GM19193 (cell line): Measurements from ENCODE around the gene LRRTM3.

Experiments used
- POLR2A ChIP-seq: IDR thresholded peaks from 4 replicates; pipeline ENCODE4 v1.6.1; 2011; ENCODE audit not compliant: insufficient read depth, insufficient read length; ENCODE audit errors: extremely low read depth

The LRRTM3 gene

DNA sequence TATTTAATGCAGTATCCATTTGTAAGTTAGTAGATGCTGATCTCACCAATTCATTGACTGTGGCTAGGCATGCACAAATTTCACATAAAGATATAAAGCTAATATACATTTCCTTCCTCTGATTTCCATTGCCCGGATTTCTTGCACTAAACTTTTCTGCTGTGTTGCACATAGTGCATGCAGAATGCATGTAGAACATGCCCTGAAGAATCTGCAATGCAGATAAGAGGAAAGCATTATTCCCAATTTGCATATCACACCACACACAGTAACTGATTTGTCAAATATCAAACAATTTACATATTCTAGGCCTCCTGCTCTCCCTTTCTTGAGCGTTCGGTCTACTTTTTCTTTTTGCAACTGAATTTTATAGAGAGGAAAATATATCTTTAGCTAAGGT lies 124.2 kb downstream of the LRRTM3 start:
- no peak for TF ChIP-seq POLR2A

DNA sequence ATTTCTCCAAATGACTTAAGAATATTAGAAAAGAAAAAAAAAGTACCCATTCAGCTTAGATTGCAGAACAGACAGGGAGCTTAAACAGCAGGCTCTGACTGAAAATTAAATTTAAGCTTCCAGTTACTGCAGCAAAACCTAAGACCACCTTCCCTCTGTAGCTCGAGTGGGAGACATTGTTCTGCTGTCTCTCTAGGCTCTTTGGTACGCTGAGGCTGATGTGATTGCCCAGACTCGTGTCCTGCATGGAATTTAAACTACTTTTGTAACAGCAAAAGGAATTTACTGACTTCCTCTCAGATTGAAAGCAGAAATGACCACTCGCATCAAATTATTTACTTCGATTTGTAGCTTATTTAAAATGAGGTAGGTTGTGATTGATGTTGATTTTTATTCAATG lies 124.6 kb downstream of the LRRTM3 start:
- no peak for TF ChIP-seq POLR2A

DNA sequence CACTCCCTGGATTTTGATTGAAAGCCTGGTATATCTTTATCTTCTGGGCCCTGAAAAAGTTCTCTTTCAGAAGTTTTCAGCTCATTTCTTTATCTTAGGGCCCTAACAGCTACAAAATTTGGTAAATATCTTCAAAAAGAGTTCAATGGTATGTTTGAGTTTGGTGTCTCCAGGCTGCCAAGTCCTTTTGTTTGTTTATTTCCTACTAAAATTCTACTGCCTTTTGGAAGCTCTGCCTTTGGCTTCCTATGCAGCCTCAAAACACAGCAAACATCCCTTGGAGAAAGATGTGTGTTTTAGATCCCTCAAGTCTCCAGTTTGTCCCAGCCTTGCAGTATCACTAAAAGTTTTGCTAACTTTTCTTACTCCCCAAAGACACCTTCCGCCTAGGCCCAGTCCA lies 146.8 kb downstream of the LRRTM3 start:
- TF ChIP-seq POLR2A = no peak

DNA sequence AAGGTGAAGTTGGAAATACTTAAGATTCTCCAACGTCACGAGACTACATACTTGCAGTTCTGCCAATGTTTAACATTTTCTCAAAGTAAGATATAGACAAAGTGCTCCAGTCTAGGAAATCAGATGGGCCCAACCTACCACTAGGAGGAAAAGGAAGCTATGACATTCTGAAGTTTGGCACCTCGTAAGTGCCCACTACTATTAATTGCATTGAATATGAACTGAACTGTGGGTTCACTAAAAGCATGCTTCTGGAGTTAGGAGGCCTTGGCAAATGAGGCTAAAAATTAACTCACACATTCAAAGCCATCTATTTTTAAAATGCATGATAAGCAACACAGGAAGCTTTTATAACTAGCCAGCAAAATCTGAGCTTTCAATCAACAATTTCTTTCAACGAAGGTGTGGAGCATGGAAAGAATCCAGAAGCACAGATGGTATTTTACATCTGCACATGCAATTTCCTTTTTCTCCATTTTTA lies 149.7 kb downstream of the LRRTM3 start:
- TF ChIP-seq POLR2A = no peak

DNA sequence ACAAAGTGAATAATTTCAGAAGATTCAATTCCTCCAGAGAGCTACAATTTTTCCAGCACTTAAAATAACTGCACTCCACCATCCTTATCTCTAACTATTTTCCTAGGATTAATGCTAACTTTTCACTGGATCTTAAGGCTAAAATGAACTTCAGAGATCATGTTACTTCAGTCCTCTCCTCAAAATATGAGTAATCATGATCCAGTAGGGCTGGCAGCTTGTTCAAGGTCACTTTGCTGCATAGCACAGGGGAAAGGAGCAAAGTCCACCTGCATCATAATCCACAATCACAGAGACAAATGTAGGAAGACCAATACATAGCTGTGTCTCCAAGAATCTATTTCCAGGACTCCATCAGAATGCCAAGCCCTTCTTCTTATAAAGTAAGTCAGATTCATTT lies 150.3 kb downstream of the LRRTM3 start:
- no peak for TF ChIP-seq POLR2A

DNA sequence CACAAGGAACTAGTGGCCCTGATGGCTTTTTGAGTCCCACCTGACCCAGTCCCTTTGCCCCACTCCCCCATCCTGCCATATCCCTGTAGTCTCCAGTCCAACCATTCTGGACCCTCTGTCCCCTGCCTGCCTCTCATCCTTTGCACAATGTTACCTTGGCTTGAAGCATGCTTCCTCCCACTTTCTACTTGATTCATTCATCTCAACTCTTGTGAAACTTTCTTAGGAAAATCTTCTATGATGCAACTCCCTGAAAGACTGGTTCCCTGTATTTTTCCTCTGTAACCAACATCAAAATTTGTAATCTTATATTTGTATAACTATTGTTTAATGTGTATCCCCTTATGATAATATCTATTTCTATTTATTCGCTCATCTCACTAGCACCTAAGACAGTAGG lies 151.5 kb downstream of the LRRTM3 start:
- no peak for TF ChIP-seq POLR2A

DNA sequence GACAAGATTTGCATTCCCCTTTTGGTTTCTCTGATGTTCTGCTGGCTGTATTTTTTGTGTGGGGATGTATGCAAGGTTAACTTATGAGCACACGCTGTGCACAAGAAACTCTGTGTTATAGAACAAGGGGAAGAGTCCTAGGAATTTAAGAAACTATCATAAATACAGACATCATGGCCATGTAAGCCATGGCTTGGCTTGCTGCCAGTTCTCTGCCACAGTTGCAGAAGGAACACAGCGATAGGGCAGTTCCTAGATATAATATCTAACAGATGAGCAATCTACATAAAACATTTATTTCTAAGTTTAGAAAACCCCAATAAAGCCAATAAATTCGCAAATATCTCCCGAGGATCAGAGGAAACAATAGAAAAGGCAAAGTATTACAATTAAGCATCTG lies 153.3 kb downstream of the LRRTM3 start:
- no peak for TF ChIP-seq POLR2A

DNA sequence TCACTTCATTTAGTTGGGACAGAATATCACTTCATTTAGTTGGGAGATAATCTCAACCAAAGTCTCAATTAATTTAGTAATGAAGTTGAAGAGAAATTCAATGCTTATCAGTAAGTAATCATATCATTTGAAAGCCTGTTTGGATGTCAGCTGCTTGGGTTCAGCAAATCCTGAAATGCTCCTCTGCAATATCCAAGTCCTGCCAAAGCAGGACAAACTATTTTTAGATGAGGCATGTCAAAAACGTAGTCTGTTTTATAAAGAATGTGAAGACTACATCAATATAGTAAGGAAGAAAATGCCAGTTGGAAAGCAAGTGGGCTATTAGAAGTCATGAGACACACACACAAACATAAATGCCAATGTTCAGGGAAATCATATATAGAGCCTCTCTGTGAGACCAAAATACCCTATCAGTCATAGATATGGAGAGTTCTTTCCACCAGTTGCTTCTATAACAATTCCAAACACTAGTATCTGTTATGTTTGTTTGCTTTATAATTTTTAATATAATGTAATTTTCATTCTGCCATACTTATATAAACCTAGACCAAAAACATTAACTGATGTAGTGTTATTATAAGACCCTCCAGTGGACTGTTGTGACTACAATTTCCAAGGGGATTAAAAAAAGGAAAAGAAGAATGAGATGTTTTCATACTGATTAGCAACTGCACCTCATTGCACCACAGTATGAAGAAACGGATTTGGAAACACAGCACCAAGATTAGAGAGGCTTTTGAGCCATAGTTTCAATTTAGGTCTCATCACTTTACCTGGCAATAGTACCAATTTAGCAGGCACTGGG lies 160.7 kb downstream of the LRRTM3 start:
- TF ChIP-seq POLR2A = no peak

DNA sequence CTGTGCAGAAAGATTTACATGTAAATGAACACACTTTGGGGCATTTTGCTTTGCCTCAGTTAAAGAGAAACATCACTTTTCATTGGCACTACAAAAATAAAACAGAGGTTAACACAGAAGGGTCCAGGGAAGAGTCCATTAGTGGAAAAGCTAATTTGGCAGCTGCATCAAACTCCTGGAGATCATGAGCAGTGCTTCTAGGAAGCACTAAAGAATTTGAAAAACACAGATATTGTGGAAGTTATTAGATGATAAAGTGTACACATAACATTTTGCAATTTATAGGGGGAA lies 161.2 kb downstream of the LRRTM3 start:
- TF ChIP-seq POLR2A = no peak

DNA sequence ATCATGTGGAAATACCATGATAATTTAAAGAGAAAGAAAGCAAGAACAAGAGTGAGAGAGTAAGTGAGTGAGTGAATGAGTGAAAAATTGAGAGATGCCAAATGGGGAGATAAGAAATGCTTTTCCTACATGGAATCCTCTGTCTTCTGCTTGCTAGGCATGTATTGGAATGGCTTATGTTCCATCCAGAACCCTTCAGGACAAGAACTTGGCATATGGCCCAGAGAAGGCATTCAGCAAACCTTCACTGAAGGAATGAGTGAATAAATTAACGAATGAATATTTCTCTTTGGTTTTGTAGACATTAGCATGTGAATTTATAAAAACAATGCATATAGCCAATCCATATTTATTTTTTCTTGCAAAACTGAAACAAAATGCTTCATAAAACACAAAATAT lies 162.2 kb downstream of the LRRTM3 start:
- TF ChIP-seq POLR2A = no peak

DNA sequence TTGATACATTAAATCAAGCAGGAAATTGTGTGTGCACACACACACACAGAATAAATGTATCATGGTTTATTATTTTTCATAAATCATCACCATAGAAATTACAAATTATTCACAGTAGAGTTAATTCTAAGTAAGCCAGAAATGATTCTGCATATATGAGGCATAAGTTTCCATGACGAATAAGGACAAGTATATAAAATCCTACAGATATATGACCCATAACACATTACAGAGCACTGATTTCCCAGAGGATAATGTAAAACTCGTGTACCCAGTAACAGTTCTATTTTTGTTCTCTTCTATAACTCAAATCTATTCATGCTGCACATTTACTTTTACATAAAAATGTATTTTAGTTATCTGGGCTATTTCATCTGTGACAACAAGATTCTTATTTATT lies 169.7 kb downstream of the LRRTM3 start:
- TF ChIP-seq POLR2A = no peak

DNA sequence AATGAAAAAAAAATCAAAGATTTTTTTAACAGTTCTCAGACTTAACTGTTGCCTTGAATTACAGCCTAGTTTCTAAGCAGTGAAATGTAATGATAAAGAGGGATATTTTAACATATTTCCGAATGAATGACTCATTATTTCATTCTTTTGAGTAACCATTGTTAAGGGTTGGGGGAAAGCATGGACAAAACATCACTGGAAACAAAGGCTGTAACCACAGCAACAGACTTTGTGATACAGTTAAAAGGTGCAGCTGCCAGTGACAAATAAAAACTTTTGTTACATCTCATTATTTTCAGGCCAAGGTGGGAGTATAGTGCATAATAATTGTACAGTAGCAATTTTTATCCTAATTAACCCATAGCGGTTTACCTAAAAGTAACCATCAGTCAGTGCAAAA lies 172.6 kb downstream of the LRRTM3 start:
- TF ChIP-seq POLR2A = no peak

DNA sequence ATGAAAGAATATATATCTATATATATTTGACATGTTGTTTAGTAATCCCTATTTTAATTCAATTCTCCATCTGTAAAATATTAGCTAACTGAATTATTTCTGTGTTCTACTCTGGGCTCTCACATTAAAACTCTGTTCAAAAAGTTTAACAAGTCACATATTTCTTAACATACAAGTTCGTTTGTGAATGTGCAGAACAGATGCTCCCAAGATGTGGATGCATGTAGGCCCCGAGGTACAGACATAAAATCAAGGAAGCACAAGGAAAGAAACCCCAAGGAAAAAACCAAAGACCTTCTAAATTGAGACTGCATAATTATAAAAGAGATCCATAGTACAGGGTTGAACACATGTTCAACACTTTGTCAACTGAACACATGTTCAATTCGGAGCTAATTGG lies 175.1 kb downstream of the LRRTM3 start:
- TF ChIP-seq POLR2A = no peak

DNA sequence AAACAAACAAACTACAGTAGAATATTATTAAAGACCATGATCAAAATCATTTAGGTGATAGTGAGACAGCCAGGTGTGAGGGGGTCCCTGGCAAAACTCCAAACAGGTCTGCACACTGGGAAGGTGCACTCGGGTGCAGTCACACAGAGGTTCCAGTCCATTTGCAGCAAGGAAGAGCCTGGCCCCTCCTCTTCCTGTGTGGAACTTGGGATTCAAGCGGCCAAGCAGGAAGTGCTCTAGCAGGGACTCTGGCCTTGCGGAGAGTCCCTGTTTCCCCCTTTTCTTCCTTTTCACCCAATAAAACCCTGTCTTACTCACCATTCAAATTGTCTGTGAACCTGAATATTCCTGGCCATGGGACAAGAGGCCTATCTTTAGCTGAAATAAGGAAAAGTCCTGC lies 181.8 kb downstream of the LRRTM3 start:
- TF ChIP-seq POLR2A = no peak

DNA sequence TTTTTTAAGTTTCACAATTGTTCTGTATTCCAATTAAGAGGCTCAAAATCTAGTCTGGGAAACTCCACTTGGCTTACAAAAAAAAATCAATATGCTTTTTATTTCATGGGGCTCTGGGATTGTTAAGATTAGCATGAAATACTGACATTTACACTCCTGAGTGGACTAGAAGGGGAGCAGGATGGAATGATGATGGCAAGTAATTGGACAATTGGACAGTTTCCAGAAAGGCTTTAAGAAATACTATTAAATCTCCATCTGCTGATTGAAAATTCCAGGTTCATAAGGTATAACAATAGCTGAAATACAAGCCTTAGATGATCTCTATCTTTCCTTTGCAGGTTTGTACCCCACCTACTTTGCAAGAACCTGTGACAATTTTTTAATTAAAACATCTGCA lies 184.4 kb downstream of the LRRTM3 start:
- TF ChIP-seq POLR2A = no peak

DNA sequence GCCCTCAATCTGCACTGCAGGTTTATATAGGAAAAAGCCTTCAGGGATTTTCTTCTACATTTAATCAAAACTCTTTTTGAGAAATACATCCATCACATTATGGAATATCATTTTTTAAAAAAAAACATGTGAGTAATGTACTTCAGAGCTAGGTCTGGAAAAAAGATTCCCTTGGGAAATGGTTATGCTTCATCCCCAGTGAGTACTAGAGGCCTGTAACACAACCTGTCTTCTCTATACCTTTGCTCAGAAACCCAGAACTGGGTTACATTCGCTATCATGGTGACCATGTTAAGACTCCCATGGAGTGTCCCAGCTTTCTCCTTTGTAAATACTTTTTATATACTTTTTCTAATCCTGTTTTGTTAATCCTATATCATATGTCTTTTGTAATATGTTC lies 186.9 kb downstream of the LRRTM3 start:
- TF ChIP-seq POLR2A = no peak

DNA sequence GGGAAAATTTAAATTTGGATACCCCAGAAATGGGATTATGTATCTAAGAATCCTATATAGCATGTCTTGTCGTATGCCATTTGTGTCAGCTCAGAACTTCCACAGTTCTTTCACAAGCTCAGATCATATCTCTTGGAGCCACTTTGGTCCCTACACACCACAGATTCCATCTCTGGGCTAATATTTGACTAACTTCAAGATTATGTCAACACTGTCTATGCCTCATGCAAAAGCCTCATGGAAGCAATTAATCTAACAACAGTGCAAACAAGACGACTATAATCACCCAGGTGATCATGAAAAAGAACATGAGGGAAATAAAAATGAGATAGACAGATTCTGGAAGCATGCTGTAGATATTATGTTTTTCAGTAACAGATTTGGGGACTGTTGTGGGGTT lies 189.1 kb downstream of the LRRTM3 start:
- no peak for TF ChIP-seq POLR2A
